Hypothalamus (tissue), 51 donors: Measurements from ENCODE around the gene CHST6.
A peak's percentile ranks its signal among the peaks of the same experiment; 100 is the strongest.
"Not testable (repeated sequence)": the region's sequence is repeated elsewhere in the genome, so short reads cannot be mapped to it uniquely, and the experiment has no call there.

ENCODE experiments used
- DNase-seq, 51 donors: peaks; one replicate each; lab custom pipeline; 2025; lab: John Stamatoyannopoulos, UW

The CHST6 gene

DNA sequence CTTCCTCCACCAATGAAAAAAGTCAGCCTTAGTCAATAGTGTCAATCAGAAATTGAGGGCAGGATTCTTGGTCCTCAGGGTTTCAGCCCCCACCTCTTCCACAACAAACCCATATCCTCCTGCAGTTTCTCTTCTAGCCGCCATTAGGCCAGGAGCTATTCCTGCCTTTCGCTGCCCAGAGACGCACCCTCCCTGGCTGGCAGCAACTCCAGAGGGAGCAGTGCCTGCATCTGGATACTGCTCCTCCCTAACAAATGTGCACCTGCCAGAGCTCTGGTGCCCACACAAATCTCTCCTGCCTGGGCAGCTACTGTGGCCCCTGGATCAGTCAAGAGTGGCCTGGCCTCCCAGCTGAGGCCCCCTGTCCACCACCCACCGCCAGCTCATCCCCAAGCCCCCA, 38.8 kb downstream of the CHST6 start:
- DNase-seq, result not testable (repeated sequence)

DNA sequence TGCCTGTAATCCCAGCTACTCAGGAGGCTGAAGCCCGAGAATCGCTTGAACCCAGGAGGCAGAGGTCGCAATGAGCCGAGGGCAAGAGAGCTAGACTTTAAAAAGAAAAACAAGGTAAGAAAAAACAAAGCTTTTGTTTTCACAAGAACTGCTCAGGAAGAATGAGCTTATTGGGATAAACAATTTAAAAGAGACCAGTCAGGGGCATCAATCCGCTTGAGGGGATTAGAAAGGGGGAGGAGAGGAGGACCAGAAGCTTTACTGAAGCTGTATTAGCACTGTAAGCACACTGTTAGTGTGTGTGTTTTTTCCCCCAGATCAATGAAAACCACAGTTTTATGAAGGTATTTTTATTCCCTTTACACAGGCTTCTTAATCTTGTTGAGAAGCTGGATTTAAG, 39.6 kb downstream of the CHST6 start:
- no peak for DNase-seq

DNA sequence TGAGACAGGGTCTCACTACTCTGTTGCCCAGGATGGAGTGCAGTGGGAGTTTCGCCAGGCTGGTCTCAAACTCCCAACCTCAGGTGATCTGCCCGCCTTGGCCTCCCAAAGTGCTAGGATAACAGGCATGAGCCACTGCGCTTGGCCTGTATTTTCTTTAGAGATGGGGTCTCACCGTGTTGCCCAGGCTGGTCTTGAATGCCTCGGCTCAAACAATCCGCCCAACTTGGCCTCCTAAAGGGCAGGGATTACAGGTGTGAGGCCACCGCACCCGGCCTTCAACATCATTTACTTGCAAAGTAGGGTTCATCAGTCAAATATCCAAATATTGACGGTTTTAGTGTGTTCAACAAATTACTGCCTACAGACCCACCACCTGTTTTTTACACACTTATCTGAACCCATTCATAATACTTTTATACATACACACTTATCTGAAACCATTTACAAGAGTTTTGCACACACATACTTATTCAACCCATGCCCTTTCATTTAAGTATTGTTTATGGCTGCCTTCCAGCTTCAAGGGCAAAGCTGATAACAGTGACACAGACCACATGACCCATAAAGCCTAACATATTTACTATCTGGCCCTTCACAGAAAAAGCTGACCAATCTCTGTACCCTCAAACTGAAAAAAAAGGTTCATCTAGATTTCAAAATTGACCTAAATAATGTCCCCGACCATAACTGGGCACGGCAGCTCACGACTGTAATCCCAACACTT, 42.6 kb downstream of the CHST6 start:
- DNase-seq, result no peak

DNA sequence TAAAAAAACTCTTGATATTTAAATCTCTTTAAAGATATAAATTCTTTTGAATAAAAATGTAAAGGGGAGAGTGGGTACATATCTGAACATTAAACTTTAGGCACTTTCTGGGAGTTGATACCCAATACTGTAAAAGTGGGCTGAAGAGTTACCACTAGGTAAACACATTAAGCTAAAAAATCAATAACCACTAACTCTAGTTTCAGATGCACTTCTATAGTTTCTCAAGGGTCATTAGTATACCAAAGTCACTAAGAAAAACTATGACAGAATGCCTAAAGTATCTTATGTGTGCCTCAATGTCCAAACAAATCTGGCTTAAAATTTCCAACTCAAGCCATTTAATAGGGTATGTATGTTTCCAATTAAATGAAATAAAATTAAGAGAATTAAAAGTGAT, 48.8 kb downstream of the CHST6 start:
- no peak for DNase-seq

DNA sequence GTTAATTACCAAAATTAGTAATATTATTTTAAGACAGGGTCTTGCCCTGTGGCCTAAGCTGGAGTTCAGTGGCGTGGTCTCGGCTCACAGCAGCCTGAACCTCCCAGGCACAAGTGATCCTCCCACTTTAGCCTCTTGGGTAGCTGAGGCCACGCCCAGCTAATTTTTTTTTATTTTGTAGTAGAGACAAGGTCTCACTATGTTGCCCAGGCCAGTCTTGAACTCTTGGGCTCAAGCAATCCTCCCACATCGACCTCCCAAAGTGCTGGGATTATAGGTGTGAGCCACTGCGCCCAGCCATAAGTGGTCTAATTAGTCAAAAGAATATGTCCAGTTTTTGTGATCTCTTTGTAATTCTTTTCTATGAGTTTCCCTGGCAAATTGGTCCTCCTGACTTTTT, 49.9 kb downstream of the CHST6 start:
- DNase-seq, result no peak

DNA sequence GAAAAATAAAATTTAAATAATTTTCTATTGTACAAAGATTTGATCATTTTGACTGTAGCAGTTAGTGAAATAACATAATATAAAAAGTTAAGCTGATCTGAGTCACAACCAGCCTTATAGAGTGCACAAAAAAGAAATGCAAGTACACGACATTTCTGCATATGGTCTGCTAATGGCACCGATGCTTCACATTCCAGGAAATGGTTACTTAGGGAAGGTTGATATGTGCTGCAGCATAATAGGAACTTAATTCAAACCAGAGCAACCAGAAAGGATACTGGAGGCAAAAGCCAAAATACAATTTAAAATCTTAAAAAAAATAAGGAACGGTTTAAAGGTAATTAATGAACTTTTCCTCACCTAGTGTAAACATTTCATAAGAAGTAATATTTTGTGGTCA, 51.9 kb downstream of the CHST6 start:
- DNase-seq, result no peak

DNA sequence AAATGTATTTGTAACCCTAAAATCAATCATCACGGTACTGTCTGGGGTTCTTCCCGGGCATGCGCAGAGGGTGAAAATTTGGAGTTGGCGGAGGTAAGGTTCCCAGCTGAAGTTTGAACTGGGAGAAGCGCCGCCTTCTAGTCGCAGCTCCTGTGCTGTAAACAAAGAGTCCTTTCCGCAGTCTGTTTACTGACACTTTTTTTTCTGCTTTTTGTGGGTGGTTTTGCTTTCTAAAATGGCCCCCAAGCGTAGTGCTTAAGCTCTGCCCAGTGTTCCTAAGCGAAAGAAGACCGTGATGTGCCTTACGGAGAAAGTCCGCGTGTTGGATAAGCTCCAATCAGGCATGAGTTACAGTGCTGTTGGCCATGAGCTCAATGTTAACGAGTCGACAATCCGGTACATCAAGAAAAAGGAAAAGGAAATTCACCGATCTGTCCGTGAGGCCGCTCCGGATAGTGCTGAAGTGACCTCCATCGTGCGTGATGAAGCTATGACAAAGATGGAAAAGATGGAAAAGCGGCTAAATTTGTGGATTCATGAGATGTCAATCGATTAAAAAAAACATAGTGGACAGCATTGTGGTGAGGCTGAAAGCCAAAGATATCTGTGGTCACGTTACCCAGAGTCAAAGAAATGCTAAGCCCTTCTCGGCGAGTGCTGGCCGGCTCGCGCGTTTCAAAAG, 61.4 kb downstream of the CHST6 start:
- DNase-seq, result peak in 45 of 51 donors; percentile 37 to 98 (median 78)

DNA sequence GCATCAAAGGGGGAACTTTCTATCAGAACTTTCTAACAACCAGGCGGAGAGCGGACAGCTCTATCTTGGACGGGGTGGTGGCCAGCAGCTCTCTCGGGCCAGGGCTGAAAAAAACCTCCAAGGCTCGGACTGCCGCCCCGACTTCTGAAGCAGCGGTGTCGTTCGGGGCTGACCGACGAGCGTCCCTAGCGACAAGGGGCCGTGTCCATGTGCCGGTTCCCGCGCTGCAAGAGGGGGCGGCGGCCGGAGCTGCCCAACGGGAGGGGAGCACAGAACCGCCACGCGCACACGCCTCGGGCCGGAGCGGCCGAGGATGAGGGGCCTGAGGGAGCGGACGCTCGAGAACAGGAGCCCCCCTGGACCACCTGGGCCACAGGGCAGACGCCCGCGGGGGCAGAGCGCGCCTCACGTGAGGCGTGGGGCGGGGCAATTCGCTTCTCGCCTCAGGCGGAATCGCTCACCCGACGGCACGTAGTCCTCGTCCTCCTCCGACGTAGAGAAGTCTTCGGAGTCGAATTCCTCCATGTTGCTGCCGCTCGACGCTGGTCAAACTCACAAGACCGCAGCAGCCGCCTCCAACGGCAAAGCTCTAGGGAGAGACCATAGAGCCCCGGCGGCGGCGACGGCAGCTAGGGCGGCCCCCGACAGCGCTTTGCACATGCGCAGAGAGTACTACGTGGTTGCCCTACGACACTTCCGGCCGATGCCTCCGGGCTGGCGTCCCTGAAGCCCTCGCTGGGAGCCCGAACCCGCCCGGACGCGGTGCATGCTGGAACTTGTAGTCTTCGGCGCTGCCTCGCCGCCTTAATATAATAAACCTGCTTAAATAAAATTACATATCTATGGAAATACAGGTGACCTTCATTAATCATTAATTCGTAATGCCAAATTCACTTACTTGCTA, 62.2 kb downstream of the CHST6 start, which contains the start of gene CFDP1:
Gene CFDP1 (minus strand): TSS at position 676 of the 904 bp plus-strand sequence. CDS start 151 bp downstream, at position 525.
- peak; percentile 71 to 98 (median 91) for DNase-seq

DNA sequence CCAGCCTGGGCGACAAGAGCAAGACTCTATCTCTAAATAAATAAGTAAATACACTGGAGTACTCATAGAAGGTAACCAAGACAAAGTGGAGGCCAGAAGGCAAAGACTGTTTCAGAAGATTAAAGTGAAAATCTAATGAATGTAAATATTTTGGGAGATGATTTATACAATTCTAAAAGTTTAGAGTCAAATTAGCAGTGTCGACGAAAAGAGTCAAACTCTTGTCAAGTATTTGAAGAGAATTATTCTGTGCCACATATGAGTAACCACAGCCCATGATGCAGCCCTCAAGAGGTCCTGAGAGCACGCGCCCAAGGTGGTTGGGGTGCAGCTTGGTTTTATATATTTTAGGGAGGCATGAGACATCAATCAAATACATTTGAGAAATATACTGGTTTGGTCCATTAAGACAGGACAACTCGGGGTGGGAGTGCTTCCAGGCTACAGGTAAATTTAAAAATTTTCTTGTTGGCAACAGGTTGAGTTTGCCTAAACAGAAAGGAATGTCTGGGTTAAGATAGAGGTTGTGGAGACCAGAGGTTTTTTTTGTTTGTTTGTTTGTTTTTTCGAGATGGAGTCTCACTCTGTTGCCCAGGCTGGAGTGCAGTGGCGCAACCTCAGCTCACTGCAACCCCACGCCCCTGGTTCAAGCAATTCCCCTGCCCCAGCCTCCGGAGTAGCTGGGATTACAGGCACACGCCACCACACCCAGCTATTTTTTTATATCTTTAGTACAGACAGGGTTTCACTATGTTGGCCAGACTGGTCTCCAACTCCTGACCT, 65.4 kb downstream of the CHST6 start:
- no peak for DNase-seq

DNA sequence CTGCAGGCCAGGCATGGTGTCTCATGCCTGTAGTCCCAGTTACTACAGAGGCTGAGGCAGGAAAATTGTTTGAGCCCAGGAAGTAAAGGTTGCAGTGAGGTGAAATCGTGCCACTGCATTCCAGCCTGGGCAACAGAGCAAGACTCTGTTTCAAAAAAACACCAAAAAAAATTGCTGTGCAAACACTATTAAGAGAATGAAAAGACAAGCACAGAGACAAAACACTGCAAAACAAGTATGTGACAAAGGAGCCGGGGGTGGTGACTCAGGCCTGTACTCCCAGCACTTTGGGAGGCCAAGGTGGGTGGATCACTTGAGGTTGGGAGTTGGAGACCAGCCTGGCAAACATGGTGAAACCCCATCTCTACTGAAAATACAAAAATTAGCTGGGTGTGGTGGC, 68.7 kb downstream of the CHST6 start:
- not testable (repeated sequence) for DNase-seq

DNA sequence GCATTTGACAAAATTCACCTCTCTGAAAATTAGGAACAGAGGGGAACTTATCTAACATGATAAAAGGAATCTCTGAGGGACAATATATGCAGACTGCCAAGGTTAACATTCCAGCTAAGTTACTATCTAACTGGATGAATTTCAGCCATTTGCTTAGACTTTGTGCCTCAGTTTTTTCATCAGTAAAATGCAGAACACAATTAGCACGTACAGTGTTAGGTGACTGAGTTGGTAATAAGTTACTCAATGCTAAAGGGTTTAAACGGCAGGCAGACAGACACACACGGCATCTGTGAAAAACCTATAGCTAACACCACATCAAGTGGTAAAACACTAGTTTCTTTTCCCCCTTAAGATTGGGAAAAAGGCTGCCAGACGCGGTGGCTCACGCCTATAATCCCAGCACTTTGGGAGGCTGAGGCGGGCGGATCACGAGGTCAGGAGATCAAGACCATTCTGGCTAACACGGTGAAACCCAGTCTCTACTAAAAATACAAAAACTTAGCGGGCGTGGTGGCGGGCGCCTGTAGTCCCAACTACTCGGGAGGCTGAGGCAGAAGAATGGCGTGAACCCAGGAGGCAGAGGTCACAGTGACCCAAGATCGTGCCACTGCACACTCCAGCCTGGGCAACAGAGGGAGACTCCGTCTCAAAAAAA, 71.0 kb downstream of the CHST6 start:
- not testable (repeated sequence) for DNase-seq

DNA sequence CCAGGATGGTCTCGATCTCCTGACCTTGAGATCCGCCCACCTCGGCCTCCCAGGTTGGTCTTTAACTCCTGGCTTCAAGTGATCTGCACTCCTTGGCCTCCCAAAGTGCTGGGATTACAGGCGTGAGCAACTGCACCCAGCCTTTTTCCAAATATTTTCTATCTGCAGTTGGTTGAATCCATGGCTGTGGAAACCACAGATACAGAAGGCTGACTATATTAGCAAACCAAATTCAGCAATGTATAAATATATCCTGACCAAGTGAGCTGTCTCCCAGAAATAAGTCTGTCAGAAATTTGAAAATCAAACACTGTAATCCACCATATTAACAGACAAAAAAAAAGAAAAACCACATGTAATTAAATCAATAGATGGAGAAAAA, 71.5 kb downstream of the CHST6 start:
- no peak for DNase-seq
